ENCODE measurements around the gene NCAPG2.

- TF ChIP-seq CTCF (IDR thresholded peaks at IDR 0.05) (no peak), POLR2A (IDR thresholded peaks at IDR 0.05) (no peak)
Measured at GRCh38 chr7:158727690-158728089, 23.1 kb upstream of the NCAPG2 start.

Data from body of pancreas (tissue), 4 donors.